KMS-11 (cell line): ENCODE measurements around the gene RBM8A.

Experiments used
- H2AFZ ChIP-seq: fragments of 200-600 bp; sonication (generic); 2 replicates; pipeline ENCODE4 v1.6.1; 2016; ENCODE audit warnings: antibody characterized with exemption, mixed run types, low read depth
- H3K27ac ChIP-seq: fragments of 200-600 bp; sonication (generic); 2 replicates; pipeline ENCODE4 v1.6.1; 2016; ENCODE audit warnings: mild to moderate bottlenecking, mixed run types
- H3K27me3 ChIP-seq: fragments of 200-600 bp; sonication (generic); 2 replicates; pipeline ENCODE4 v1.6.1; 2017; ENCODE audit warnings: mild to moderate bottlenecking, low read depth, mixed run types, moderate library complexity; ENCODE audit not compliant: insufficient read depth
- H3K36me3 ChIP-seq: fragments of 200-600 bp; sonication (generic); 2 replicates; pipeline ENCODE4 v1.6.1; 2017; ENCODE audit warnings: mild to moderate bottlenecking, mixed run types; ENCODE audit not compliant: insufficient read depth
- H3K4me1 ChIP-seq: fragments of 200-600 bp; sonication (generic); 2 replicates; pipeline ENCODE4 v1.6.1; 2016; ENCODE audit warnings: mild to moderate bottlenecking, low read depth, mixed run types; ENCODE audit not compliant: poor library complexity, severe bottlenecking
- H3K4me2 ChIP-seq: fragments of 200-600 bp; sonication (generic); 2 replicates; pipeline ENCODE4 v1.7.0; 2016; ENCODE audit warnings: mild to moderate bottlenecking, mixed run types
- H3K4me3 ChIP-seq: fragments of 200-600 bp; sonication (generic); IDR thresholded peaks from 2 replicates; pipeline ENCODE4 v1.6.1; 2017; ENCODE audit warnings: low read depth, low read length, mixed read lengths; ENCODE audit not compliant: insufficient read depth
- H3K79me2 ChIP-seq: fragments of 200-600 bp; sonication (generic); 2 replicates; pipeline ENCODE4 v1.6.1; 2016; ENCODE audit warnings: low read depth, mixed run types; ENCODE audit not compliant: insufficient read depth
- H3K9ac ChIP-seq: fragments of 200-600 bp; sonication (generic); 2 replicates; pipeline ENCODE4 v1.6.1; 2016; ENCODE audit warnings: mild to moderate bottlenecking, mixed run types
- H4K20me1 ChIP-seq: fragments of 200-600 bp; sonication (generic); 2 replicates; pipeline ENCODE4 v1.6.1; 2016; ENCODE audit warnings: mild to moderate bottlenecking, mixed run types; ENCODE audit not compliant: insufficient read depth
- CTCF ChIP-seq: fragments of 200-600 bp; sonication (generic); conservative IDR thresholded peaks from 2 replicates; pipeline ENCODE4 v1.6.1; 2017; ENCODE audit warnings: low read depth, mild to moderate bottlenecking, antibody characterized with exemption, low read length, moderate library complexity, mixed read lengths

The RBM8A gene

GRCh38 chr1:145947551-145947950, 20.3 kb upstream of the RBM8A start:
- TF ChIP-seq CTCF = no peak
- Histone ChIP-seq H4K20me1 (no peaks in the 10 kb centered on the region), H3K36me3 (no peaks in the 10 kb centered on the region)

GRCh38 chr1:145946477-145946986, 19.2 kb upstream of the RBM8A start:
- Histone ChIP-seq H3K4me3 (no peak overlapping the region), H3K27me3 (no peaks in the 10 kb centered on the region), H3K4me2 (no peak overlapping the region), H2AFZ (no peak overlapping the region), H4K20me1 (no peaks in the 10 kb centered on the region), H3K9ac (no peak overlapping the region), H3K36me3 (no peaks in the 10 kb centered on the region), H3K4me1 (no peaks in the 10 kb centered on the region), H3K27ac (no peak overlapping the region), H3K79me2 (no peaks in the 10 kb centered on the region)
- no peak for TF ChIP-seq CTCF

More at GRCh38 chr1:145947551-145947950, 20.3 kb upstream of the RBM8A start:
- Histone ChIP-seq H2AFZ (no peak overlapping the region), H3K27ac (no peak overlapping the region), H3K9ac (no peak overlapping the region), H3K4me1 (no peaks in the 10 kb centered on the region), H3K4me3 (no peak overlapping the region), H3K4me2 (no peak overlapping the region), H3K79me2 (no peaks in the 10 kb centered on the region), H3K27me3 (no peaks in the 10 kb centered on the region)

- Histone ChIP-seq H3K27ac (no peak overlapping the region), H3K79me2 (no peaks in the 10 kb centered on the region), H2AFZ (no peak overlapping the region), H4K20me1 (no peaks in the 10 kb centered on the region), H3K4me1 (no peaks in the 10 kb centered on the region), H3K4me3 (no peak overlapping the region), H3K4me2 (no peak overlapping the region), H3K27me3 (no peaks in the 10 kb centered on the region), H3K9ac (no peak overlapping the region), H3K36me3 (no peaks in the 10 kb centered on the region)
- no peak for TF ChIP-seq CTCF
Measured at GRCh38 chr1:145944532-145944931, 17.2 kb upstream of the RBM8A start.

- H3K9ac ChIP-seq = no peak overlapping the region
- no peak for TF ChIP-seq CTCF
- no peak overlapping the region for H2AFZ ChIP-seq
Measured at GRCh38 chr1:145942871-145943270, 15.6 kb upstream of the RBM8A start.

More at GRCh38 chr1:145942871-145943270, 15.6 kb upstream of the RBM8A start:
- Histone ChIP-seq H3K4me1 (peaks cover 4% of the 10 kb centered on the region), H3K4me2 (no peak overlapping the region), H4K20me1 (no peaks in the 10 kb centered on the region), H3K4me3 (no peak overlapping the region), H3K79me2 (no peaks in the 10 kb centered on the region), H3K27ac (no peak overlapping the region), H3K36me3 (no peaks in the 10 kb centered on the region), H3K27me3 (no peaks in the 10 kb centered on the region)
